ENCODE measurements around the gene CREBRF. TPM values are rescaled to one million over a fixed set of nuclear protein-coding genes. Genes with fewer than 3 reads are reported as not detected.

The CREBRF gene
- total and polyA plus RNA-seq, 2 experiments from 2014 or later: 5.8 to 11.9 TPM

GRCh38 chr5:173050791-173051190 lies 5.4 kb upstream of the CREBRF start:
- no peak overlapping the region for H3K27ac ChIP-seq
- H3K27me3 ChIP-seq: no peaks in the 10 kb centered on the region
- H3K9me3 ChIP-seq (ENCODE audit: low read depth): no peaks in the 10 kb centered on the region
- H3K36me3 ChIP-seq: no peaks in the 10 kb centered on the region
- TF ChIP-seq CTCF (IDR thresholded peaks at IDR 0.05; ENCODE audit: low read depth, low read length): no peak
- H3K4me1 ChIP-seq (ENCODE audit: low read depth): no peaks in the 10 kb centered on the region
- H3K4me3 ChIP-seq: no peak overlapping the region
- no peak for DNase-seq (ENCODE audit: low read depth in 1 of 2, low spot score in 1 of 2)

GRCh38 chr5:173051746-173052145 lies 4.4 kb upstream of the CREBRF start:
- no peak overlapping the region for H3K27ac ChIP-seq
- DNase-seq (ENCODE audit: low read depth in 1 of 2, low spot score in 1 of 2): no peak
- no peaks in the 10 kb centered on the region for H3K36me3 ChIP-seq
- H3K27me3 ChIP-seq: no peaks in the 10 kb centered on the region
- no peak overlapping the region for H3K4me3 ChIP-seq
- TF ChIP-seq CTCF (IDR thresholded peaks at IDR 0.05; ENCODE audit: low read depth, low read length): no peak
- no peaks in the 10 kb centered on the region for H3K4me1 ChIP-seq (ENCODE audit: low read depth)
- no peaks in the 10 kb centered on the region for H3K9me3 ChIP-seq (ENCODE audit: low read depth)

GRCh38 chr5:173053041-173053440 lies 3.1 kb upstream of the CREBRF start:
- DNase-seq (ENCODE audit: low read depth in 1 of 2, low spot score in 1 of 2): no peak
- H3K27me3 ChIP-seq: no peaks in the 10 kb centered on the region
- H3K4me1 ChIP-seq (ENCODE audit: low read depth): peaks cover 3% of the 10 kb centered on the region
- no peak overlapping the region for H3K27ac ChIP-seq
- no peaks in the 10 kb centered on the region for H3K36me3 ChIP-seq
- no peaks in the 10 kb centered on the region for H3K9me3 ChIP-seq (ENCODE audit: low read depth)
- H3K4me3 ChIP-seq: no peak overlapping the region
- TF ChIP-seq CTCF (IDR thresholded peaks at IDR 0.05; ENCODE audit: low read depth, low read length): no peak

DNA sequence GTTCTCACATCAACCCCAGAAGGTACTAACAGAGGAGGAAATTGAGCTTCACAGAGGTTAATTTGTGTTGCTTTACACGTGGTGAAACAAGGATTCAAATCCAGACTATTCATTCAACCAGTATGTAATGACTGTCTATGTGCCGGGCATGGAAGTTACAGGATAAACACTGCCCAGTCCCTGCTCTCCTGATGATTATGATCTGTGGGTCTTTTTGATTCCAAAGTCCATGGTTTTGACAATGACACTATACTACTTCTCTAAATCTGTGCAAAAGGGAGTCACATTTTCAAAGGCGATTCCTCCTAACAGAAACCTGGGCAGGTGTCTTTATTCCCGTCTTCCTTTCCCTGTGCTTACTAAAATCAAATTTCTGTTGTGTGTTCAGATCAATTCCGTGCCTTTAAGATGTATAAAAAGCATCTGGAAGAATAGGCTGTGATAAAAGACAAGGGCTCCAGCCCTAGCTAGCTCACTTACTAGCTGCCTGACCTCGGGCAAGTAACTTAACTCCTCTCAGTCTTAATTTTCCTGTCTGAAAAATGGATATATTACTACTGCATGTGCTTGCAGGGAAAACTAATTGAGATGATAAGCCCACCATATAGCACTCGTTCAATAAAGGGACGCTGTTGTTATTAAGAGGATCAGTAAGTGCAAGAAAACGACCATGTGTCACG lies 970 bp upstream of the CREBRF start:
- DNase-seq (ENCODE audit: low read depth in 1 of 2, low spot score in 1 of 2): no peak
- H3K27me3 ChIP-seq: no peaks in the 10 kb centered on the region
- no peak overlapping the region for H3K27ac ChIP-seq
- TF ChIP-seq CTCF (IDR thresholded peaks at IDR 0.05; ENCODE audit: low read depth, low read length): no peak
- H3K36me3 ChIP-seq: no peaks in the 10 kb centered on the region
- peaks cover 6% of the 10 kb centered on the region for H3K4me1 ChIP-seq (ENCODE audit: low read depth)
- no peaks in the 10 kb centered on the region for H3K9me3 ChIP-seq (ENCODE audit: low read depth)
- peak overlapping the region; percentile 99 for H3K4me3 ChIP-seq

DNA sequence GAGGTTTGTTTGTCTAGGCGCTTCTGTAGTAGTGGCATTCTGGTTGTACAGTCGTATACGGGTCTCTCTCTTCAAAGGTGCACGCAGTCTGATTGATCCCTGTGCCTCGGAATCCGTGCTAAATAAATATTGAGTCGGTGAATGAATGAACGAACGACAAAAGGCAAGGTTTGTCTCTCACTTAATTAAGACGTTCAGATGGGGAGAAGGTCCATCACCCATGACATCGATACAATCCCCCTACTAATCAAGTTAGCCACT lies 500 bp upstream of the CREBRF start:
- TF ChIP-seq CTCF (IDR thresholded peaks at IDR 0.05; ENCODE audit: low read depth, low read length): no peak
- H3K36me3 ChIP-seq: no peaks in the 10 kb centered on the region
- no peak overlapping the region for H3K27ac ChIP-seq
- no peaks in the 10 kb centered on the region for H3K27me3 ChIP-seq
- H3K9me3 ChIP-seq (ENCODE audit: low read depth): no peaks in the 10 kb centered on the region
- H3K4me3 ChIP-seq: peak overlapping the region; percentile 99
- peaks cover 6% of the 10 kb centered on the region for H3K4me1 ChIP-seq (ENCODE audit: low read depth)
- peak in 1 of 2 donors; percentile 3 for DNase-seq (ENCODE audit: low read depth in 1 of 2, low spot score in 1 of 2)

- Histone ChIP-seq H3K4me1 (ENCODE audit: low read depth) (peaks cover 6% of the 10 kb centered on the region), H3K27me3 (no peaks in the 10 kb centered on the region), H3K36me3 (no peaks in the 10 kb centered on the region), H3K27ac (peak overlapping the region; percentile 99), H3K9me3 (ENCODE audit: low read depth) (no peaks in the 10 kb centered on the region), H3K4me3 (peak overlapping the region; percentile 99)
- no peak for DNase-seq (ENCODE audit: low read depth in 1 of 2, low spot score in 1 of 2)
- TF ChIP-seq CTCF (IDR thresholded peaks at IDR 0.05; ENCODE audit: low read depth, low read length): no peak
These were observed 570 bp downstream of the CREBRF start for GRCh38 chr5:173056783-173057061.

Data from cardiac muscle cell (in vitro differentiated cells and primary cell).